Erythroblast (primary cell): ENCODE data around the gene SIK2.

Experiments used
- GATA1 ChIP-seq: IDR thresholded peaks from 2 replicates; pipeline ENCODE4 v1.6.1; 2011; ENCODE audit warnings: low read depth, mild to moderate bottlenecking, control low read depth, low read length, moderate library complexity
- POLR2A ChIP-seq: IDR thresholded peaks from 2 replicates; pipeline ENCODE4 v1.6.1; 2011; ENCODE audit warnings: mild to moderate bottlenecking, low read length

DNA sequence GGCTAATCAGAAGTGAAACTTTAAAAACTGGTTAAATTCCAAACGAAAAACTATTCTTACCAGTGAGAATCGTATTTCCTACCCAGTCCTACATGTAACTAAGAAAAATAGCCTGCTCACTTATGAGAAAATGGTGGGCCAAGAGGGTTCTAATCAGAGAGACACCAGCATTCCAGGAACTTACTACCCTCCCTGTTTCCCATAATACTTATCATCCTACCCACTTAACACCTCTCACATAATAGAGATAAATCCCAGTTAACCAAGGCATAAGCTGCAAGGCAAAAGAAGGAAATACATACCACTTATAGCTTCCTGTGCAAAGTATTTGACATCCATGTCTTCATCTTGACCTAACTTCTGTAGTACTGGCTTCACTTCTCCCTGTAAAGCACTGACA lies 139.5 kb downstream of the SIK2 start:
- no peak for TF ChIP-seq POLR2A
- TF ChIP-seq GATA1, result no peak
